SW 1271 (cell line): ENCODE data around the gene INPP5F.
"Not testable (repeated sequence)": the region's sequence is repeated elsewhere in the genome, so short reads cannot be mapped to it uniquely, and the experiment has no call there.

ENCODE experiments used
- DNase-seq, 2 experiments: peaks; one replicate each; lab custom pipeline; 2025; lab: John Stamatoyannopoulos, UW

Gene INPP5F

DNA sequence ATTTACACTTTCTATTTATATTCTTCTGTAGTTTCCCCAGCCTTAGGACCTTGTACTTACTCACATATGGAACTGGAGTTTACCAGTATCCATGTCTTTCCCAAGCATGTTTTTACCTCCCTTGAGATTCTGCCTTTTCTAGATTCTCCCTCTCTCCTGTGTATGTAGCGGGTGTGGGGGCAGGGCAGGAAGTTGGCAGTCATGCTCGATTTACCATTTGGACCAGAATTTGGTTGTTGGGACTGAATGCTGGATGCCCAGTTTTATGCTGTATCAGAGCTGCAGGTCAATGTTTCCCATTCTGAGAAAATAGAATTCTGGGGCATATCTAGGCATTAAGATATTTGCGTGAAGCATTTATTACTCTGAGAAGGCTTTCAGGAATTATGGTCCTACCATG is 14.2 kb downstream of the INPP5F start:
- no peak for DNase-seq

DNA sequence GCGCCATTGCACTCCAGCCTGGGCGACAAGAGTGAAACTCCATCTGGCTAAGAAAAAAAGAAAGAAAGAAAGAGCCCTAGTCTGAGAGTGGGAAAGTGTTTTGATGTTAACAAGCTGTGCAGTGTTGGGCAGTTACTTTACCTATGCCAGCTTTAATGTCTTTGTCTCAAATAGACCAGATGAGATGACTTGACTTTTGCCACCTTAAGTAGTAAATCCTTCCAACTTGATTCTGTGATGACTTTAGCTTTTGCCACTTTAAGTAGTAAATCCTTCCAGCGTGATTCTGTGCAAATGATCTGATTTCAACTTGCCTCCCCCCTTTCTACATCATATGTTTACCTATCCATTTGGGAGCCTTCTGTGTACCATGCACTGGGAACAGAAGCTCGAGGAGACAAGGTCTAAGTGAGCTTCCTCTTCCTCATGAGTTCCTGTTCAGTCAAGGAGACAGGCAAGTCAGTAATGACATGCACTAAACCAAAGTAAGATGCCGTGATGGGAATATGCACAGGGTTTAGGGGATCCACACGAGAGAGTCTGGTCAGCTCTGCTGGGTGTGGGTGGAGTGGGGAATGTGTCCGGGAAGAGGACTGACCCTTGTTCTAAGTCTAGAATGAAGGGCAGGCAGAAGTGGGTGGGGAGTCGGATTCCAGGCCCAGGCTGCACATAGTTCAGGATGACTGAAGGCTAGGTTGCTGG is 17.2 kb downstream of the INPP5F start:
- DNase-seq: no peak

DNA sequence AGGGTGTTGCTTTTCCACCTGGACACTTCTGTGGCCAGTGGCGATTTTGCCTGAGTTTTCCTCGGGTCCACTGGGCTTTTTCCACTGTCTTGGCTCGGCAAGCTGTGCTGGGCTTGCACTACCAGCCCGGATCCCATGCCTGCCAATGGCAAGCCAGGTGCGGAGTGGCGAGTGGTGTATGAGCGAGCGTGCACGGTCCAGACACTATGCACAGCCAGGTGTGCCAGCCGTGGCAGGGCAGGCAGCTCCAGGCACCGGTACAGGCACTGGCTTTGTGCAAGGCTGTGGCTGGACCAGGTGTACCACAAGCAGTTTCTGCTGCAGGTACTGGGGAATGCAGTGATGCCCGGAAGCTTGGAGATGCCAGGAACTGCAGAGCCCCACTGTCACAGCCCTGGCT is 22.1 kb downstream of the INPP5F start:
- DNase-seq: no peak

- DNase-seq: no peak
Measured at GRCh38 chr10:119748871-119749270, 23.0 kb downstream of the INPP5F start.

DNA sequence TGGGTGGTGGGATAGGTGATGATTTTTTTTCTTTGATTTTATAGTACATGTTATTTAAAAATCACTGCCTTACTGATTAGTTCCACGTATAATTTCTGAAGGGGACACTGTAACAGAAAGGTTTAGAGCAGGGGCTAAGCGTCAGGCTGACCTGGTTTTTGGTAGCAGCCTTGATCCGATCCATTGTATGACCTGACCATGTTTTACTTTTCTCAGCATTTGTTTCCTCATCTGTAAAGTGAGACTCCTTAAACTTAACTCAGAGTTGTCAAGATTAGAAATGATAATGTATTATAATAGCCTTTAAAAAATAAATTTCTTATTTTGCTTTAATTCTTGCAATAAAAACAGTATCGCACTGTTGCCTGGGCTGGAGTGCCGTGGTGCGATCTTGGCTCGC is 23.6 kb downstream of the INPP5F start:
- DNase-seq: no peak

DNA sequence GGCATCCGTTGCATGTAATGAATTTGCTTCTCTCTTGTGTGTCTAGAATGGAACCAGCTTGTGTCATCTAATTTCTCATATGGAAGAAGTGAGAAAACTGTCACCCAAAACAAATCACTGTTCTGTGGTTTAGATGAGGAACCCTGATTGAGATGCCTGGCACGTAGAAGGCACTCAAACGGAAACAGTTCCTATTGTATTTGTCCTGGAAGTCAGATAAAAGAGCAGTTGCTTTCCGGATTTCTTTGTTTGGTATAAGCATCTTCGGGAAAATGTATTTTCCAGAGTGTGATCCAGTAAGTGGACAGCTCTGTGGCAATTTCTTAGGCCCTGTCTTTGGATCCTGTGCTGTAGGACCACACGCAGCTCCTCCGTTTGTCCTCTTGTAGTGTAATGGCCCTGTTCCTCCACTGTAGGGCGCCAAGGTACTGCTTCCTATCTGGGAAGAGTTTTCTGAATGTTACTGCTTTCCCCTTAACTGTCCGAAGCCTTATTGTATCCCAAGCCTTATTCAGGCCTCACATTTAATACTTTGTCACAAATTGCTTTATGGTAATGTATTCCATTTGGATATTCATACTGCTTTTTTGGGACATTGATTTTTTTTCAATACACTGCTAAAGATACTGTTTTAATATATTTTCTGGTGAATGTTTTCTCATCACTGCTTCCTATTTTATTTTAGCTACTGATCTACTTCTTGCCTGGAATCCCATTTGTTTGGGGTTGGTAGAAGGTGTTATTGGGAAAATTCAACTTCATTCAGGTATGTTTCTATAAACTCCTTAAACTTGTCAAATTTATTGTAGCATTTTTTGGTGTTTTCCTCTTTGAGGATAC is 24.8 kb downstream of the INPP5F start:
- peak; percentile 32 to 65 for DNase-seq

DNA sequence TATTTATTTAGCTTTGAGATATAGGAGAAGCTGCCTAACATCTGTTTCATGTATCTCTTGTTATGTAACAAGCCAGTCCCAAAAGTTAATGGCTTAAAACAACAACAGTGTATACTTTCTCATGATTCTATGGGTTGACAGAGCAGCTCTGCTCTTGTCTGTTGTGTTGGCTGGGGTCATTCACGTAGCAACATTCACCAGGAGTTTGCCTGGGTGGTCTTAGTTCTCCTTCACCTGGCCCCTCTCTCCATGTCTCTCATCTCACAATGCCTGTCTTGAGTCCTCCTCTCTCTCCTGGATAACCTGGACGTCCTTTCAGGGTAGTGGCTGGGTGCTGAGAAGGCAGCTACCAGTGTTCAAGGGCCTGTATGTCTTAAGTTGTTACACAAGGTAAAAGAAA is 27.5 kb downstream of the INPP5F start:
- DNase-seq: no peak

- DNase-seq: no peak
Measured at GRCh38 chr10:119754085-119754484, 28.2 kb downstream of the INPP5F start.

GRCh38 chr10:119754936-119755335 is 29.1 kb downstream of the INPP5F start:
- DNase-seq: no peak

DNA sequence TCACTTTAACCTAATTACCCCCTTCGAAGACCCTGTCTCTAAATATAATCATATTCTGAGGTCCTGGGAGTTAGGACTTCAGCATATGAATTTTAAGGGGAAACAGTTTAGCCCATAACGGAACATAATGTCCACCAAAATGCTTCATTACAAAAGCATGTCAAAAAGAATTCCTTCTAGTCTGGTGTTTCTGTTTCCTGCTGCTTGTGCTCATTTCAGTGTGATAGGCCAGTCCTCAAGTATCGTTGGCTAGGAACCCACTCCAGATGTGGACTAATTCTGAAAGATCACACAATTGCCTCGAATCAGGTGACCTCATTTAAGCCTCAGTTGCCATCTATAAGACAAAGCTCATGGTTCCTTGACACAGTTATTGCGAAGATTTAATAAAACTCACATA is 29.6 kb downstream of the INPP5F start:
- DNase-seq: no peak

- DNase-seq: no peak
Measured at GRCh38 chr10:119758448-119759195, 32.8 kb downstream of the INPP5F start.

- DNase-seq: no peak
Measured at GRCh38 chr10:119759832-119760231, 34.0 kb downstream of the INPP5F start.

GRCh38 chr10:119761106-119761505 is 35.3 kb downstream of the INPP5F start:
- DNase-seq: no peak

GRCh38 chr10:119762035-119762434 is 36.2 kb downstream of the INPP5F start:
- DNase-seq: no peak

DNA sequence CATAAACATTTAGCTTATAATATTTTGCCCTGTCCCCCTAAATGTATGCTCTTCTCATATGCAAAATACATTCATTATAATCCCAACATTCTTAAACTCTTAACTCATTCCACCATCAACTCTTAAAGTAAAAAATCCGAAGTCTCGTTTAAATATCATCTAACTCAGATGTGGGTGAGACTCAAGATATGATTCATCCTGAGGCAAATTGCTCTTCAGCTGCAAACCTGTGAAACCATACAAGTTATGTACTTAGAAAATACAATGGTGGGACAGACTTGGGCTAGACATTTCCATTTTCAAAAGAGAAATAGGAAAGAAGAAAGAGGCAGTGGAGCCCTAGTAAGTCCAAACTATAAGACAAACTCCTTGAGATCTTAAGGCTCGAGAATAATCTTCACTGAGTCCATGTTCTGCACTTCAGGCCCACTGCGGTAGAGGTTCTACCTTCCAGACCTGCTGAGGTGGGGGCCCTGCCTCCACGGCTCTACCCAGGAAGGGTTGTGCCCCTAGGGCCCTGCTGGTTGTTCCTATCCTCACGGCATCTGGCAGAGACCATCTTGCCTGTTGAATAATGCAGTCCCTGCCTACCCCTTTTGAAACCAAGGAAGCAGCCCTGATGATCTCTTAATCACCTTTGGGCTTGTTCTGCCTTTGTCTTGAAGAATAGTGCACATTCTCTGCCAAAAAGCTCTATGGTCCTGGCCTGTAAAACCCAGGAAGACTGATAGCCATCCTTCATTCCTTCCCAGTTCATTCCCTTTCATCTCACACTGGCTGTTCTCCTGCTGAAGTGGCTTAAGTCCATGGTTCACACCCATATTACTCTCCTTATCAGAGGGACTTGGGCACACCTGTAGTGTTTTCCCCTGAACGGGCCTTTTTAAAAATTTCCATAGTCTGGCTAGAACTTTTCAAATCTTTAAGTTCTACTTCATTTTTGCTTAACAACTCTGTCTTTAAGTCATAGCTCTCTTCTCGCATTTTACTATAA is 37.3 kb downstream of the INPP5F start:
- no peak for DNase-seq

GRCh38 chr10:119768455-119769094 is 42.7 kb downstream of the INPP5F start:
- no peak for DNase-seq

DNA sequence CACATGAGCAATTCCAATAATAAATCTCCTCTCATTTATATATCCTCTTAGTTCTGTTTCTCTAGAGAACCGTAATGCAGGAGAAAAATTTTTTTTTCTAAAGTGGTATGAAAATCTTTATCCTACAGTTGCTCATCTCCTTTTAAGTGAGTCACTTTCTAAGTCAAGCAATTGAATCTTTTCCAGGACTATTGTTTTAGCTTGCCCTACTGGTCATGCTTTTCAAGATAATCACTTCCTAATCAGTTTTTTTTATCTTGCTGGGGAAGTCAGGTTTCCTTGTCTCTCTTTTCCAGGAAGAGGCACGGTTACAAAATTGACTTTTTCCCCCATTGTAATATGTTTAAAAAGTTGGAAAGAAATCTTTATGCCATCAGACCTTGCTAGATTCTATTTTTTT is 44.0 kb downstream of the INPP5F start:
- DNase-seq: no peak

DNA sequence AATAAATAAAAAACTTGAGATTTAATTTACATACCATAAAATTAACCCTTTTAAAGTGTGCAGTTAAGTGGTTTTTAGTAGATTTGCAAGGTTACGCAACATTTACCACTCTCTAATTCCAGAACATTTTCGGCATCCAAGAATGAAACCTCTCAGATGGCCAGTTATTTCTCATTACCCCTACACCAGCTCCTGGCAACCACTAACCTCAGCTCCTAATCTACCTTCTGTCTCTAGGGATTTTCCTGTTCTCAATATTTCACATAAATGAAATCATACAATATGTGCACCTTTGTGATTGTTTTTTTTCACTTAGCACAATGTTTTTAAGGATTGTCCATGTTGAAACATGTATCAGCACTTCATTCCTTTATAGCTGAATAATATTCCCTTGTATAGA is 45.1 kb downstream of the INPP5F start:
- DNase-seq: no peak

GRCh38 chr10:119772334-119772733 is 46.5 kb downstream of the INPP5F start:
- DNase-seq: no peak

GRCh38 chr10:119773041-119773440 is 47.2 kb downstream of the INPP5F start:
- not testable (repeated sequence) for DNase-seq

- DNase-seq: no peak
Measured at GRCh38 chr10:119775529-119775928, 49.7 kb downstream of the INPP5F start.
